HG03439 (cell line): ENCODE measurements around the gene UCKL1.
"Not testable (repeated sequence)": the region's sequence is repeated elsewhere in the genome, so short reads cannot be mapped to it uniquely, and the experiment has no call there.

Experiments
- ATAC-seq: cut with Tn5 transposase; IDR thresholded peaks from one replicate; pipeline ENCODE4 v1.9.1; 2021; ENCODE audit warnings: mild to moderate bottlenecking, moderate library complexity; ENCODE audit not compliant: unreplicated experiment

Gene UCKL1

DNA sequence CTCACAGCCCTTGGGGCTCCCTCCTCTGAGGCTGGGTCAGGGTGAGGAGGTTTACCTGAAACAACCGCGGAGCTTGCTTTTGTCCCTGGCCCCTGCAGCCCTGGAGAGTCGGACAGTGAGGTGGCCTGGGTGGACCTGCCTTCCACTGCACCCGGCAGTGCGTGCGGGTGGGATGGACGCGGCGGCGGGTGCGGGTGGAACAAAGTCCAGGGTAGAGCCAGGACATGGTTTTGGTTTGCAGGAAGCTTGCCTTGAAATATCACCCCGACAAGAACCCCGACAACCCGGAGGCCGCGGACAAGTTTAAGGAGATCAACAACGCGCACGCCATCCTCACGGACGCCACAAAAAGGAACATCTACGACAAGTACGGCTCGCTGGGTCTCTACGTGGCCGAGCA is 27.1 kb downstream of the UCKL1 start:
- ATAC-seq = no peak

DNA sequence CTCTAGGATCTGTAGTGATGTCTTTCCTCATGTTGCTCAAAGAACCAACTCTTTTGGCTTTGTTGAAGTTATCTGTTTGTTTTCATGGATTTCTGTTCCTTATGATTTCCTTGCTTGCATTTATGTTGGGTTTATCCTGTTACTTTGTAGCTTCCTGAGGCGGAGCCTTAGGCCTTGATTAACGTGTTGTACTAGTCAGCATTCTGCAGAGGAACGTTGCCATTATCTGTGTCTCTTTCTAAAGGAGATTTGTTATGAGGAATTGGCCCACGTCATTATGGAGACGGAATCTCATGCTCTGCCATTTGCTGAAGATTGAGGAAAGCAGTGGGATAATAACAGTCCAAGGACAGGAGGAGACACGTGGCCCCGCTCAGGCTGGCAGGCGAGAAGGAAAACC is 29.9 kb downstream of the UCKL1 start:
- no peak for ATAC-seq

DNA sequence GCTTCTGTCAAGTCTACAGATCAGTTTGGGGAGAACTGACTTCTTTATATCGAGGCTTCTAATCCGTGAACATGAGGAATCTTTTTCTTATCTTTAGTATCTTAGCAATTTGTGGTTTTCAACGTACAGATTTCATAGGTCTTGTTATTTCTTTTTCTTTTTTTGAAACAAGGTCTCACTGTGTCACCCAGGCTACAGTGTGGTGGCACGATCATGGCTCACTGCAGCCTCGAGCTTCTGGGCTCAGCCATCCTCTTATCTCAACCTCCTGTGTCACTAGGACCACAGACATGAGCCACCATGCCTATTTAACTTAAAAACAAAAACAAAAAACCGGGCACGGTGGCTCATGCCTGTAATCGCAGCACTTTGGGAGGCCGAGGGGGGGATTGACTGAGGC is 32.0 kb downstream of the UCKL1 start:
- ATAC-seq = no peak

DNA sequence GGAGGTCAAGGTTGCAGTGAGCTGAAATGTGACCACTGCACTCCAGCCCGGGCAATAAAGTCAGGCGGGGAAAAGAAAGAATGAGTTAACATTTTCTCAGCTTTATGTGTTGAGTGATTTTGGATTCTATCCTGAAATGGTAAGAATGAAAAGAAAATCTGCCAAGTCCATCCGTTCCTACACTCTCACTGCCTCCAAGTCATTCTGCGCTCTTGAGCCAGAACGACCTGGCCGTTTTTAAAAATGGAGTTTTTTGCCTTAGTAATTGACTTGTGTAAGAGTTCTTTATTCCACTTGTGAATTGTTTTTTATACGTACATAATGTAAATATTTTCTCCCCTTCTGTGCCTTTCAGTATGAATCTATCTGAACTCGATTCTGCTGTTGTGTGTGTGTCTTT is 32.6 kb downstream of the UCKL1 start:
- ATAC-seq = no peak

DNA sequence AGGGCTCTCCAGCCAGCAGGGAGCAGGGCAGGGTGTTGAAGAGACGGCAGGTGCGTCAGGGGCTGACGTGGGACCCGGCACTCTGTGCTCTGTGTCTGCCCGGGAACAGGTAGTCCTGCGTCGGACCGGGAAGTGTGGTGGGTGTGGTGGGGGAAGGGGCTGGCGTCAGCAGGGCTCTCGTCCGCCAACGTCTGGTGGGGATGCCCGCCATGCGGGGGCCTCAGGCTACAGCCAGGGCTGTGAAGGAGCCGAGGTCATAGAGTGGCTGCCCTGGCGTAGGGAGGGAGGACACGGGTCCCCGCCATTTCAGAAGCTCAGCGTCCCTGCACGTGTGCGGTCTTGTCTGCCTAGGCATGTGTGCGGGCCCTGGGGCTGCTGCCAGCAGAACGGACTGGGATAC is 36.0 kb downstream of the UCKL1 start:
- ATAC-seq = no peak

DNA sequence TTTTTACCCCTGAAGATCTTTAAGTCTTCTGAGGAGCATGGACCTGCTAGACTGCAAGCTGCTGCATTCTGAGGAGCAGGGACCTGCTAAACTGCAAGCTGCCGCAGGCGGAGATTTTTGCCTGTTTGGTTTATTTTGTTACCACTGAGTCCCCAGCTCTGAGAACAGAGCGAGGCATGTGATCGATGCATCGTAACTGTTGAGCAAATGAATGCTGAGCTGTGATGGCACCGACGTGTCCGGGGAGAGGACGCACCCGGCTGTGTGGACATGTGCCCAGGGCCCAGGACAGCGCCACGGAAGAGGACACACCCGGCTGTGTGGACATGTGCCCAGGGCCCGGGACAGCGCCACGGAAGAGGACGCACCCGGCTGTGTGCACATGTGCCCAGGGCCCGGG is 37.1 kb downstream of the UCKL1 start:
- no peak for ATAC-seq

DNA sequence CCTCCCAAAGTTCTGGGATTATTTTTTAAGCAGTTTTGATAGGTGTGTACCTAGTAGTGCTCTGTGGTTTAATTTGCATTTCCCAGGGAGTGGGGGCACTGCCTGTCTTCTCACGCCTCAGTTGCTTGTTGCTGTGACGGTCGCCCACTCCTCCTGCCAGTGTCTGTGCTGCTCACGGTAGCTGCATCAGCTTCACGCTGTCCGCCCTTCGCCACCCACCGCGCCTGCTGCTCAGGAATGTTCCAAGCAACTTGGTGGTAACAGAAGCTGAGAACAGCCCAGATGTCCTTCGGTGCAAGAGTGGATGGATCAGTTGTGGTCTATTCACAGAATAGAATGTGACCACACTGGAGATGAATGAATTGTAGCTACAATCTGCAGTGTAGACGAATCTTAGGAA is 38.4 kb downstream of the UCKL1 start:
- no peak for ATAC-seq

DNA sequence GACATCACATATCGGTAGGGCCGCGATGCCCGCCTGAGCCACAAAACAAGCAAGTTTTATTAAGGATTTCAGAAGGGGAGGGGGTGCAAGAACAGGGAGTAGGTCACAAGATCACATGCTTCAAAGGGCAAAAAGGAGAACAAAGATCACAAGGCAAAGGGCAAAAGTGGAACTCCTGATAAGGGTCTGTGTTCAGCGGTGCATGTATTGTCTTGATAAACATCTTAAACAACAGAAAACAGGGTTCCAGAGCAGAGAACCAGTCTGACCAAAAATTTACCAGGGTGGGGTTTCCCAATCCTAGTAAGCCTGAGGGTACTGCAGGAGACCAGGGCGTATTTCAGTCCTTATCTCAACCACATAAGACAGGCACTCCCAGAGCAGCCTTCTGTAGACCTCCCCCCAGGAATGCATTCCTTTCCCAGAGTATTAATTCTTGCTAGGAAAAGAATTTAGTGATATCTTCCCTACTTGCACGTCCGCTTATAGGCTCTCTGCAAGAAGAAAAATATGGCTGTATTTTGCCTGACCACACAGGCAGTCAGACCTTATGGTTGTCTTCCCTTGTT is 39.8 kb downstream of the UCKL1 start:
- ATAC-seq = not testable (repeated sequence)

DNA sequence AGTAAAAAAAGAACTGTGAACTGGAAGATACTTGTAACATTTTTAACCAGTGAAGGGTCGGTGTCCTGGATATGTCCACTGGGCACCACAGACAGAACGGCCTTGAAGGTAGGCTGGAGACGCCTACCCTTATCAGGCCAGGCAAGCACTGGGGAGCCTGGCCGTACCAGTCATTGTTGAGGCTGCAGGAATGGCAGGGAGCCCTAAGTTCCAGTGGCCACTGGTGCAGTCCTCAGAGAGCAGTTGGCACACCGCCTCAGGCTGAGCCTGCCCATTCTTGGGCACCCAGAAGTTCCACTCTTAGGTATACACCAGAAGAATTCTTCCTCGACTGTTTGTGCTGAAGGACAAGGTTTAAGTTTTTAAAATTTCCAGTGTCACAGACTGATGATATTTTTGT is 40.7 kb downstream of the UCKL1 start:
- no peak for ATAC-seq

DNA sequence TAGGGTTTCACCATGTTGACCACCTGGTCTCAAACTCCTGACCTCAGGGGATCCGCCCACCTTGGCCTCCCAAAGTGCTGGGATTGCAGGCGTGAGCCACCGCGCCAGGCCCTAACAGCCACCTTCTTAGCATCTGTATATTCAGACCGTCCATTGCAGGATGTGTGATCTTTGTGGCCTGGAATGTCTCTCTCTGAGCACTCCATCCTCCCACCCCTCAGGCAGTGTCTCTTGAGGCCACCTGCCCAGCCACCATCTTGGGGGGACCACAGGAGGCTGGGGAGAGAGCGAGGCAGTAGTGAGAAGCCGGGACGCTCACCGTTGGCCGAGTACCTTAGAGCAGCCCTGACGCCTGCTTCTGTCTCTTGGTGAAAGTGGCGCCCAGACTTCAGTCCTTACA is 42.4 kb downstream of the UCKL1 start:
- no peak for ATAC-seq

DNA sequence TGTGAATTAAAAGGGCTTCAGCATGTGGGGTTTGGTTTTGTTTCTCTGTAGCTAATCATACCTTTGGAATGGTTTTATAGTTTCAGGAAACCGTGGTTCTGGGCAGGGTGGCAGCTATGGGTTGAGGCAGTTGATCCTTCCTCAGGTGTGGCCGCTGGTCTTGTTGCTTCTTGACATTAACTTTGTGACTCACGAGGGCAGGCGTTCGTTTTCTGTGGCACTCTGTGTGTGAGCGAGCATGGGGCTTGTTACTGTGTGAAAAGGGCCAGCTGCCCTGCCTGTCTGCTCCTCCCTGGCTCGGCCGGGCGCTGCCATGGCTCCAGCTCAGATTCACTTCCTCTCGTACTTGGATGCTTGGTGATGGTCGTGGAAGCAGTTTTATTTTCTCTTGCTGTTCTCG is 45.0 kb downstream of the UCKL1 start:
- no peak for ATAC-seq

DNA sequence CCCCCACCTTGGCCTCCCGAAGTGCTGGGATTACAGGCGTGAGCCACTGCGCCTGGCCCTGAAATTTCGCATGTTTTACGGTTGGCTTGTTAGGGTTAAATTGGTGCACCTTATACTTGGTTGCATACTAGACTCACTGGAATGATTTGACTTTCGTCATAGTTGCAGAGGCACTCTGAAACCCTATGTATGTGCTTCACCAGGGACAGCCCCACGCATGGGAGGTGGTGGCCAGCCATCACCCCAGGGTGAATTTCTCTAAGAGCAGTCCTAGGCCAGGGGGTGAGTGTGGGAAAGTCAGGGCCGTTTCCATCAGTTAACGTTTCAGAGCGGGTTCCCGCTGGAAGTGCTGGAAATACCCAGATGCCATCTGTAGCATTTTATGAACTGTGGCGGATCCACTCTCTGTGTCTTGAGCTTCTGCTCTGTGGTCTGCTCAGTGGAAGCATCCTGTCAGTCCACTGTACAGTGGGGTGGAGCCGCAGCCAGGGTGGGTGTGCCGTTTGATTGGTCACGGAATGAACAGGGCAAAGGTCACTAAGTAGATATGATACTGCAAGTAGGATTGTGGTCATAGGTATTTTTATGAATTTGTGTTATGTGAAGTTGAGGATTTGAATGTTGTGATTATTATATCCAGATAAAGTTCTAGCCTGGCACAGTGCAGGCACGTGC is 48.1 kb downstream of the UCKL1 start:
- no peak for ATAC-seq

DNA sequence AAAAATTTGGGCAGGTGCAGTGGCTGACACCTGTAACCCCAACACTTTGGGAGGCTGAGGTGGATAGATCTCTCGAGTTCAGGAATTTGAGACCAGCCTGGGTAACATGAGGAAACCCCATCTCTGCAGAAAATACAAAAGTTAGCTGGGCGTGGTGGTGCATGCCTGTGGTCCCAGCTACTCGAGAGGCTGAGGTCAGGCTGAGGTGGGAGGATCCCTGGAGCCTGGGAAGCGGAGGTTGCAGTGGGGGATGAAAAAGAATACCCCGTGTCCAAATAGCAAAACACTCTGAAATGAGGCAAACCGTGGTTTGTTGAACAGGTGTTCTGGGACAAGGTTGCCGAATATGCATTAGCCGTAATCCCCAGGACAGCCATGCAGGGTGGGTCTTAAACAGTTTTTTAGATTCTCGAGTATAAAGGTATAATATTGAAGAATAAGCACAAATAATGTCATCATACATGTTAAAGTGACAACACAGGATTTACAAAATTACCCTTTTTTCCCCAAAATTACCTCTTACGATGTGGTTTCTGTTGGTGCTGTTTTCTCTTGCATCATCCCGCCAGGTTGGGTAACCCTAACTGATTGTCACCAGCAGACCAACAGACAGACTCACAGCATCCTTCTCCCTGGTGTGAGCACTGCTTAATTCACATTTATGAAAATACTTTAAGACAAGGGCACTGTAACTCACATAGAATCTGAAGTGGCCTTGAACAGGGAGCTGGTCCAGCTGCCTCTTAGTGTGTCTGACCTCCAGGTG is 52.2 kb downstream of the UCKL1 start:
- ATAC-seq = no peak

DNA sequence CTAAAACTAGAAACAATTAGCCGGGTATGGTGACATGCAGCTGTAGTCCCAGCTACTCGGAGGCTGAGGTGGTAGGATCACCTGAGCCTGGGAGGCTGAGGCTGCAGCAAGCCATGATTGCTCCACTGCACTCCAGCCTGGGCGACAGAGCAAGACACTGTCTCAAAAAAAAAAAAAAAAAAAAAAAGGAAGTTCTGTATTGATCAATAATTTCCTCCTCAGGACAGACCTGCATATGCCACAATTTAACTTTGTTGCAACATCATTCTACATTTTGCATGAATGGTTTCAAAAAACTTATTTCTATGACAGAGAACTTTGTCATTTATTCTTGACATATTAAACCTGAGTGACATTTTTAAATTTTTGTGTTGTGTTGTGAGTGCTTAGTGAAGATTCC is 55.8 kb downstream of the UCKL1 start:
- no peak for ATAC-seq

DNA sequence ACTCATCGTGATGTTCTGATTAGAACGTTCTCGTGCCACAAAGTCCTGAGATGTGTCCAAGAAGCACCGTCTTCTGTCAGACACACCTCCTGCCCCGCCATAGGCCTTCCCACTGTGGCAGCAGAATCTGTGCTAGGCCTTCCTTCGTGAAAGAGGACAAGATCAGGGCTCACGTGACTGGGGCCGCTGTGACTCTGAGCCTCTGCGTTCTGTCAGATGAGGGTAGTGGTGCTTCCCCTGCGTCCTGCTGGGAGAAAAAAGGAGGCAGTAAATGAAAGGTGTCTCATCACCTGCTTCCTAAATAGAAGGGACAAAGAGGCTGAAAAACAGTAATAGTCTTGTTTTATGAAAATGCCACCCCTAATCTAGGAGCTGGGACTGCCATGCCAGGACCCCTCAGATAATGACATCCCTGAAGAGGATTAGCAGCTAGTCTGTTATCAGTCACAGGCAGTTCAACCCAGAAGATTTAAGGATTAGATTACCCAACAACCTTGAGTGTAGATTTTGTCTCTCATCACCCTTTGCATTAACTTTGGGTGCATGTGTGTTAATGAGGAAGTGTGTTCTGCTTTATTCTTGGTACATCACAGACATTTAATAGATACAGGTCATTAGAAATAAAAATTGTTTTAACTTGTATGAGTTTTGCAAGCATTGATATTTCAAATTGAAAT is 57.2 kb downstream of the UCKL1 start:
- ATAC-seq = no peak

DNA sequence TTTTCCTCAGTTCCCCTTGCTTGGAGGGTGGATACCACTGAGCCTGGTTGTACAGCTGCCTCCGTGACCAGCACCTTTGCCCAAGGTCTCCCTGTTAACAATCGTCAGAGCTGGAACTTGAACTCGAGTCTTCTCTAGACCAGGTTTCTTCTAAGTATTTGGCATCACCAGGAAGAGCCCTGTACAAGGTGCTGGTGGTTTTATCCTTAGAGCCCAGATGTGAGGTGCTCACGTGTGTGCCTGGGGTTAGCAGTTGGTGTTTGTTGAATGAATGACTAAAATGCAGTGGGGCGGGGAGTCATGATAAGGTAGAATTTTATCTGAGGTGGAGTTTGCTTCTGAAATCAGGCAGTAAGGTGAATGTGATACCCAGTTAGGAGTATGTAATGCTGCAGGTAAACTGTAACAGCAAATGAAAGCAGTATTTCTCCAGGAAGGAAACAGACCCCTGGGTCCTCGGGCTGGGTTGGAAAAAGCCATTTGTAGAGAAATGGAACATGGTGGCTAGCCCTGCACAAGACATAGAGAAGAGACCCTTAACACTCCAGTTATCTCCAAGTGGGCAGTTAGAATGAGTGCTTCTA is 58.1 kb downstream of the UCKL1 start:
- ATAC-seq = no peak

DNA sequence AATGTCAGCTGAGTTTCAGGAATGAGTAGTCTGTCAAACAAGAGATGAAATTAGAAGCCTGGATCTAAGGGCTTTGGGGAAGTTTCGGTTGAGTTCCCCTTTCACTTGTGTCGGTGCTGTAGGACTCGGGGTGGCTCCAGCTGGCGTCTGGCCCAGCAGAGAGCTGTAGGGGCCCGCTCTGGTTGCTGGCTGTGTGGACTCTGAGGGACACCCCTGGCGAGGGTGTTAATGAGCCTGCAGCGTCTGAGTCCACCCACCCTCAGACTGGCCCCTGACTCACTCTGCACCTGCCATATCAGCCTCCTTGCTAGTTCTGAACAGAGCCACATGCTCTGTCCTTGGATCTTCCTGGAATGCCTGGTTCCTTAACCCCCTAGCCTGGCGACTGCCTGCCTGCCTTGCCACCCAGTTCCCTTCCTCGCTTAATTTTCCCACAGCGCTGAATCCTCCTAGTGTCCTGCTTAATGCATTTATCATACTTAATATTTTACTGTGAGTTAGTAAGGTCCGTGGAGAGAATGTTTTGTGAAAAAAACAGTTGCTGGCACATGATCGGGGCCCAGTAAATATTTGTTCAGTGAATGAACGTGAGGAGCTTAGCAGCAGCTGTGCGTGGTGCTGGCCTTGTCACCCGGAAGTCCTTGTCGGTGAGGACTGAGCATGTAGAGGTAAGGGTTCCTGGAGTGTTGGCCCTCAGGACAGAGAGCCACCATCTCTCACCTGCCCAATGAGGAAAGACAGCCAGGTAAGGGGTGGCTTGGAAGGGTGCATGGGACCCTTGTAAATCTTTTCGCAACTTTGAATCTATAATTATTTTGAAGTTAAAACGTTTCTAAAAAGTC is 59.7 kb downstream of the UCKL1 start:
- ATAC-seq = no peak

DNA sequence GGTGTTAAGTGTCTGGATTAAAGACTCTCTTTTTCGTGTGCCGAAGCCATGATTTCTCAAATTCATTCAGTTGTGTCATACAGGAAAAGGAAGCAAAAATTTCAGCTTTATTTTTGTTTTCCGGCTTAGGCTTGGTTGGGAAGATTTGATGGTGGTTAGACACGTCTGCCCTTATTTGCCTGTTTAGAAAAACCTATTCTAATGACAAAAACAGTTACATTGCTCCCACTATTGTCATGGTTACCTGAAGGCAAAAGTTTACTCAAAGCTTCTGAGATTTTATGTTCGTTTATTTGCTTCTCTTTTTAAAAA is 60.3 kb downstream of the UCKL1 start:
- no peak for ATAC-seq

DNA sequence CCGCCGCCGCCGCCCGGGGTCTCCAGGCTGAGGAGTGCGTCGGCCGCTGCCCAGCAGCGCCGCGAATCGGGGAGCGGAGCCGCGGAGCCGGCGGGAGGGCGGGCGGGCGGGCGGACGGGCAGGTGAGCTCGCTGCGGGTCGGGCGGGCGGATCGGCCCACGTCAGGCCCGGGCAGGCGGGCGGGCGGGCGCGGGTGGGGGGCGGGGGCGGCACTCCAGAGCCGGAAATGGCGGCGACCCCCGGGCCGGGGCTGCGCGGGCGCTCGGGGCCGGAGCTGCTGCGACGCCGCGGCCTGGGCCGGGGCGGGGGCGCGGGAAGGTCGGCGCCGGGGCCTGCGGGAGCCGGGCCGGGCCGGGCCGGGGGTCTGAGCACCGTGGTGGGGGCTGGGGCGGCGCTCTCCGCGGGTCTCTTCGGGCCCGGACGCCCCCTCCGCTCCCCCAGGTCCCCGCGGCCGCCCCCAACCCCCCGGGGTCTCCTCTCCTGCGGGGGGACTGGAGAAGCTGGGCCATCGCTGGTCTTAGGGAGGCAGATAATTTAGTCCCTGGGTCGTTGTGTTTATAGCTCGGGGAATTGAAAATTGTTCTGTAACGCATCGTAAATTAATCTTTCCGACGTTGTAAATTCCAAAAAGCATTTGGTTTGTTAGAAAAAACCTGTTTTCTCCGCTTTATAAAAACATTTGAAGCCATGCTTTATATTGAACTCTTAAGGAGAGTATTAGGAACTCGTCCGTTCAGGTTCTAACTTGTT is 60.8 kb downstream of the UCKL1 start:
- peak; percentile 19 for ATAC-seq
